ENCODE measurements around the gene FZR1.
"Not testable (repeated sequence)": the region's sequence is repeated elsewhere in the genome, so short reads cannot be mapped to it uniquely, and the experiment has no call there.

FZR1 gene

GRCh38 chr19:3573858-3574637, 67.9 kb downstream of the FZR1 start:
- peak; percentile 55 for DNase-seq (ENCODE audit: low read depth)

- no peak for DNase-seq (ENCODE audit: low read depth)
Observed at GRCh38 chr19:3575260-3575741, 69.2 kb downstream of the FZR1 start.

- DNase-seq (ENCODE audit: low read depth) = no peak
Observed at GRCh38 chr19:3575949-3576673, 70.0 kb downstream of the FZR1 start.

- DNase-seq (ENCODE audit: low read depth) = no peak
Observed at GRCh38 chr19:3576696-3577443, 70.8 kb downstream of the FZR1 start.

GRCh38 chr19:3577723-3578344, 71.7 kb downstream of the FZR1 start:
- DNase-seq (ENCODE audit: low read depth) = no peak

GRCh38 chr19:3578390-3578789, 72.3 kb downstream of the FZR1 start:
- no peak for DNase-seq (ENCODE audit: low read depth)

- no peak for DNase-seq (ENCODE audit: low read depth)
Observed at GRCh38 chr19:3580156-3580934, 74.2 kb downstream of the FZR1 start.

GRCh38 chr19:3581792-3582191, 75.7 kb downstream of the FZR1 start:
- DNase-seq (ENCODE audit: low read depth) = not testable (repeated sequence)

GRCh38 chr19:3584036-3584802, 78.1 kb downstream of the FZR1 start:
- DNase-seq (ENCODE audit: low read depth) = not testable (repeated sequence)

GRCh38 chr19:3585301-3586126, 79.4 kb downstream of the FZR1 start, which contains the start of gene GIPC3:
GIPC3 (plus strand) TSS chr19:3585478; CDS start chr19:3585598, 120 bp downstream.
- DNase-seq (ENCODE audit: low read depth) = no peak

- DNase-seq (ENCODE audit: low read depth) = no peak
Observed at GRCh38 chr19:3586127-3586626, 80.1 kb downstream of the FZR1 start.

- DNase-seq (ENCODE audit: low read depth) = no peak
Observed at GRCh38 chr19:3586707-3587346, 80.7 kb downstream of the FZR1 start.
